ENCODE data around the gene PCDH9. TPM values are rescaled to one million over a fixed set of nuclear protein-coding genes. Genes with fewer than 3 reads are reported as not detected.

PCDH9 gene
- total RNA-seq, 1 donor from 2014 or later = 9.8 TPM

DNA sequence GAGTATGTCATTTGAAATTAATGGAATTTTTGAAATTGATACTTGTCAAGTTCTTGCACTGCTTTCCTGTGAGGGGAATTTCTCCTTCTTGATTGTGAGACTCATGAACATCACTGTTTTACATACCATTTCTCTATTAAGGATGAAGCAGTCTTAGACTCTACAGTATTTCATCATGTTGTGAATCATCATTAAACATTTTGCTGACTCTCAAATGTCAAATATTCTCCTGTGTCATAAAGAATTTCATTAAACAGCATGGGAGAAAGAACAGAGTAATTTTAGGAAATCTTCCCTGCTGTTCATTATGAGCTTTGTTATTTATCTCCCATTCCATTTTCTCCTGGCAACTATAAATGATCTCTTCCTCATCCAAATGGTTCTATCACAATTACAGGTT lies 729.0 kb downstream of the PCDH9 start:
- TF ChIP-seq, protein P1, sequence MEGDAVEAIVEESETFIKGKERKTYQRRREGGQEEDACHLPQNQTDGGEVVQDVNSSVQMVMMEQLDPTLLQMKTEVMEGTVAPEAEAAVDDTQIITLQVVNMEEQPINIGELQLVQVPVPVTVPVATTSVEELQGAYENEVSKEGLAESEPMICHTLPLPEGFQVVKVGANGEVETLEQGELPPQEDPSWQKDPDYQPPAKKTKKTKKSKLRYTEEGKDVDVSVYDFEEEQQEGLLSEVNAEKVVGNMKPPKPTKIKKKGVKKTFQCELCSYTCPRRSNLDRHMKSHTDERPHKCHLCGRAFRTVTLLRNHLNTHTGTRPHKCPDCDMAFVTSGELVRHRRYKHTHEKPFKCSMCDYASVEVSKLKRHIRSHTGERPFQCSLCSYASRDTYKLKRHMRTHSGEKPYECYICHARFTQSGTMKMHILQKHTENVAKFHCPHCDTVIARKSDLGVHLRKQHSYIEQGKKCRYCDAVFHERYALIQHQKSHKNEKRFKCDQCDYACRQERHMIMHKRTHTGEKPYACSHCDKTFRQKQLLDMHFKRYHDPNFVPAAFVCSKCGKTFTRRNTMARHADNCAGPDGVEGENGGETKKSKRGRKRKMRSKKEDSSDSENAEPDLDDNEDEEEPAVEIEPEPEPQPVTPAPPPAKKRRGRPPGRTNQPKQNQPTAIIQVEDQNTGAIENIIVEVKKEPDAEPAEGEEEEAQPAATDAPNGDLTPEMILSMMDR (IDR thresholded peaks at IDR 0.05) = no peak
- no peak overlapping the region for H3K4me3 Mint-ChIP-seq (ENCODE audit: unreplicated experiment)
- no peaks in the 10 kb centered on the region for H3K36me3 Mint-ChIP-seq (ENCODE audit: low read depth)
- peaks cover 19% of the 10 kb centered on the region for H3K4me1 Mint-ChIP-seq (ENCODE audit: low read depth)
- no peaks in the 10 kb centered on the region for H3K27me3 Mint-ChIP-seq (ENCODE audit: low read depth)
- no peak for DNase-seq (ENCODE audit: low spot score)
- H3K27ac Mint-ChIP-seq (ENCODE audit: unreplicated experiment) = peak overlapping the region; percentile 72
- no peaks in the 10 kb centered on the region for H3K9me3 Mint-ChIP-seq (ENCODE audit: low read depth)

DNA sequence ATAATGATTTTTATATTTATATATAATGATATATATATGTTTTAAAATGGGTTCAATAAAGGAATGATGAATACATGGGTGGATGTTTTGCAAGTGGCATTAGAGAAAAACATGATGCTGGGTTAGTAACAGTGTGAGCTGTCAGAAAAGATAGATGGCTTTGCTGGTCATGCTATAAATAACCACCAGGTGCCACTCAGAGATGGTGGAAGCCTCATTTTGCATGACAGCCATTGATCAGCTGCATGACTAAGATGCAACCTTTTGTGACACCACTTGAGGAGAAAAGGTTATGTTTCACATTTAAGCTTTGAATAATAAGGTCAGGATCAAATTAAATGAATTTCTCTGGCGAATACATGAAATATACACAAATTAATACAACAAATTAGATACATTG lies 737.7 kb downstream of the PCDH9 start:
- no peaks in the 10 kb centered on the region for H3K9me3 Mint-ChIP-seq (ENCODE audit: low read depth)
- peaks cover 19% of the 10 kb centered on the region for H3K4me1 Mint-ChIP-seq (ENCODE audit: low read depth)
- no peaks in the 10 kb centered on the region for H3K27me3 Mint-ChIP-seq (ENCODE audit: low read depth)
- TF ChIP-seq, protein P1 (IDR thresholded peaks at IDR 0.05) = peak; percentile 42
- no peaks in the 10 kb centered on the region for H3K36me3 Mint-ChIP-seq (ENCODE audit: low read depth)
- H3K27ac Mint-ChIP-seq (ENCODE audit: unreplicated experiment) = no peak overlapping the region
- no peak for DNase-seq (ENCODE audit: low spot score)
- H3K4me3 Mint-ChIP-seq (ENCODE audit: unreplicated experiment) = no peak overlapping the region

DNA sequence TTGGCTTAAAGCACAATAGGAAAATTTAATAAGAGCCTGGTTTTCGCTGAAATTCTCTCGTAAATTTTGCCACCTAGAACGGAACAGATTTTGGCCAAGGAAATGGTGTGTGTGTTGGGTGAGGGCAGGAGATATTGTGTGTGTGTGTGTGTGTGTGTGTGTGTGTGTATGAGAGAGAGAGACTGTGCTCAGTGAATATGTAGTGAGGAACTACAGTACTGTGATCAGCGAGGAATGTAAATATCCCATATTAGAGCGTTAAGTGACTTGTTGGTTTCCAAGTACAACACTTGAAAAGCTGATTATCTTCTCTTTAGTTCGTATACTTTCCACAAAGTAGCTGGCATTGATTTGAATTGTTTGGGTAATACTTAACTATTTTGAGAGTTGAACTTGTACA lies 738.9 kb downstream of the PCDH9 start:
- TF ChIP-seq, protein P1 (IDR thresholded peaks at IDR 0.05) = no peak
- DNase-seq (ENCODE audit: low spot score) = no peak
- no peak overlapping the region for H3K27ac Mint-ChIP-seq (ENCODE audit: unreplicated experiment)
- no peaks in the 10 kb centered on the region for H3K36me3 Mint-ChIP-seq (ENCODE audit: low read depth)
- H3K27me3 Mint-ChIP-seq (ENCODE audit: low read depth) = no peaks in the 10 kb centered on the region
- no peaks in the 10 kb centered on the region for H3K9me3 Mint-ChIP-seq (ENCODE audit: low read depth)
- no peak overlapping the region for H3K4me3 Mint-ChIP-seq (ENCODE audit: unreplicated experiment)
- peaks cover 19% of the 10 kb centered on the region for H3K4me1 Mint-ChIP-seq (ENCODE audit: low read depth)

DNA sequence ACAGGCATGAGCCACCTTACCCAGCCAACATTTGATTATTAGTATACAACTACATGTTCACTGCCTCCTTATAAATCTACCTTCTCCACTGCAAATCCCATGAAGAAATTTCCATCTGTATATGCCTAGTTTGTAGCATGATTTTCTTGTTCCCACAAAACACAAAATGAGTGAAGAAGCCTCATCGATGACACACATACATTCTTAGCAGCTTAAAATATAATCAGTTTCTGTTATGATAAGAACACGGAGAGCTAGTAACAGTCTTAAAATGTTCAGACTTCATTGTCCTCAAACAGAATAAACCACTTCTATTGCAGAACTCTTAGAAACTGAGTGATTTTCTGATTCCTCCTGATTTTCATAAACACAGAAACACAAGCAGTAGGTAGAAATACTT lies 740.5 kb downstream of the PCDH9 start:
- DNase-seq (ENCODE audit: low spot score) = no peak
- no peak overlapping the region for H3K4me3 Mint-ChIP-seq (ENCODE audit: unreplicated experiment)

DNA sequence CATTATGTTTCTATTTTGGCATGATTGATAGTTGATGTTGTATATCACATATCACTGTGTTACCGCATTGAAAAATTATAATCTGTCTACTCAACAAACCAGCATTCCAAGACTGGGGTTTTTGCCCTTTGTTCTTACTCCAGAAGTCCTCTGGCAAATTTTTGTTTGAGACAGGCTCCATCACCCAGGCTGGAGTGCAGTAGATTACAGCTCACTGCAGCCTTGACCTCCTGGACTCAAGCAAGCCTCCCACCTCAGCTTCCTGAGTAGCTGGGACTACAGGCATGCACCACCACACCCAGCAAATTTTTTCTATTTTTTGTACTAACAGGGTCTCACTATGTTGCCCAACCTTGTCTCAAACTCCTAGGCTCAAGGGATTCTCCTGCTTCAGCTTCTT lies 741.0 kb downstream of the PCDH9 start:
- H3K4me1 Mint-ChIP-seq (ENCODE audit: low read depth) = peaks cover 15% of the 10 kb centered on the region
- no peaks in the 10 kb centered on the region for H3K27me3 Mint-ChIP-seq (ENCODE audit: low read depth)
- H3K4me3 Mint-ChIP-seq (ENCODE audit: unreplicated experiment) = no peak overlapping the region
- TF ChIP-seq, protein P1 (IDR thresholded peaks at IDR 0.05) = no peak
- no peaks in the 10 kb centered on the region for H3K9me3 Mint-ChIP-seq (ENCODE audit: low read depth)
- H3K36me3 Mint-ChIP-seq (ENCODE audit: low read depth) = no peaks in the 10 kb centered on the region
- no peak overlapping the region for H3K27ac Mint-ChIP-seq (ENCODE audit: unreplicated experiment)
- DNase-seq (ENCODE audit: low spot score) = no peak

More for the DNA sequence above, 740.5 kb downstream of the PCDH9 start:
- Mint-ChIP-seq H3K27me3 (ENCODE audit: low read depth) (no peaks in the 10 kb centered on the region), H3K27ac (ENCODE audit: unreplicated experiment) (peak overlapping the region; percentile 42), H3K36me3 (ENCODE audit: low read depth) (no peaks in the 10 kb centered on the region), H3K4me1 (ENCODE audit: low read depth) (peaks cover 15% of the 10 kb centered on the region), H3K9me3 (ENCODE audit: low read depth) (no peaks in the 10 kb centered on the region)
- TF ChIP-seq, protein P1 (IDR thresholded peaks at IDR 0.05) = no peak
